GM12864 (cell line): Measurements from ENCODE around the gene HSDL2.

Source experiments
- DNase-seq: peaks from one replicate; pipeline ENCODE4 v3.0.0-alpha.2; 2011; ENCODE audit warnings: low read depth
- H3K4me3 ChIP-seq: 2 replicates; pipeline ENCODE4 v1.5.1; 2011; ENCODE audit warnings: mild to moderate bottlenecking, low read depth, low read length, control low read depth
- TF ChIP-seq, protein P1 (sequence below): IDR thresholded peaks from 2 replicates; pipeline ENCODE4 v1.5.1; 2011; ENCODE audit warnings: low read depth, mild to moderate bottlenecking, moderate library complexity, low read length, control low read depth, inconsistent platforms; ENCODE audit errors: missing control alignments

Gene HSDL2

DNA sequence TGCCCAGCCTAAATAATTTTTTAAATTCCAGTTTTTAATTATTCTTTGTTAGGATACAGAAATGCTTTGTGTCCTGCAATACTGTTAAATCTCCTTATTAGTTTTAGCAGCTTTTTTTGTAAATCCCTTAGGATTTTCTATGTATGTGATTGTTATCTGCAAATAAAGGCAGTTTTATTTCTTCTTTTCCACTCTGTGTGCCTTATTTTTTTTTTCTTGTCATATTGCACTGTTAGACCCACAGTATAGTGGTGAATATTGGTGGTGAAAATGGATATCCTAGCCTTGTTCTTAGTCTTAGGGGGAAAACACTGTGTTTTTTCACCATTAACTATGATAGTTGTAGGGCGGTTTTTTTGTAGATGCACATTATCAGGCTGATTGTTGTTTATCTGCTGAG is 95.4 kb downstream of the HSDL2 start:
- no peak overlapping the region for H3K4me3 ChIP-seq
- TF ChIP-seq, protein P1, sequence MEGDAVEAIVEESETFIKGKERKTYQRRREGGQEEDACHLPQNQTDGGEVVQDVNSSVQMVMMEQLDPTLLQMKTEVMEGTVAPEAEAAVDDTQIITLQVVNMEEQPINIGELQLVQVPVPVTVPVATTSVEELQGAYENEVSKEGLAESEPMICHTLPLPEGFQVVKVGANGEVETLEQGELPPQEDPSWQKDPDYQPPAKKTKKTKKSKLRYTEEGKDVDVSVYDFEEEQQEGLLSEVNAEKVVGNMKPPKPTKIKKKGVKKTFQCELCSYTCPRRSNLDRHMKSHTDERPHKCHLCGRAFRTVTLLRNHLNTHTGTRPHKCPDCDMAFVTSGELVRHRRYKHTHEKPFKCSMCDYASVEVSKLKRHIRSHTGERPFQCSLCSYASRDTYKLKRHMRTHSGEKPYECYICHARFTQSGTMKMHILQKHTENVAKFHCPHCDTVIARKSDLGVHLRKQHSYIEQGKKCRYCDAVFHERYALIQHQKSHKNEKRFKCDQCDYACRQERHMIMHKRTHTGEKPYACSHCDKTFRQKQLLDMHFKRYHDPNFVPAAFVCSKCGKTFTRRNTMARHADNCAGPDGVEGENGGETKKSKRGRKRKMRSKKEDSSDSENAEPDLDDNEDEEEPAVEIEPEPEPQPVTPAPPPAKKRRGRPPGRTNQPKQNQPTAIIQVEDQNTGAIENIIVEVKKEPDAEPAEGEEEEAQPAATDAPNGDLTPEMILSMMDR = no peak
- no peak for DNase-seq

DNA sequence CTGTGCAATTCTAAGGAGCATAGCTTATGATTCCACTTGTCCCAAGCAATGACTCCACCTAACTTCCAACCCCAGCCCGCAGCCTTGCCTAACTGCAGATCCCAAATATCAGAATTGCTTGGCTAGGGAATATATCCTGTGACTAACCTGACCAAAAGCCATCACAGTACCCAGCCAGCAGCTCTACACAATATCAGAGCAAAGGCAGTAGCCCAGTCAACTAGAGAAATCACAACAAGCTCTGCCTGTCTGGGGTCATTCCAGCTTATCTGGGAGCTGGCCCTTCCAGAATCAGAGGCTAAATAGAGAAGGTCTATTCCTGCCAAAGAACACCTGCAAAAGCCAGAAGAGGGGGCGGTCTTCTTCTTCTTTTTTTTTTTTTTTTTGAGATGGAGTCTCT is 97.4 kb downstream of the HSDL2 start:
- TF ChIP-seq, protein P1 = no peak
- H3K4me3 ChIP-seq = no peak overlapping the region
- DNase-seq = no peak

DNA sequence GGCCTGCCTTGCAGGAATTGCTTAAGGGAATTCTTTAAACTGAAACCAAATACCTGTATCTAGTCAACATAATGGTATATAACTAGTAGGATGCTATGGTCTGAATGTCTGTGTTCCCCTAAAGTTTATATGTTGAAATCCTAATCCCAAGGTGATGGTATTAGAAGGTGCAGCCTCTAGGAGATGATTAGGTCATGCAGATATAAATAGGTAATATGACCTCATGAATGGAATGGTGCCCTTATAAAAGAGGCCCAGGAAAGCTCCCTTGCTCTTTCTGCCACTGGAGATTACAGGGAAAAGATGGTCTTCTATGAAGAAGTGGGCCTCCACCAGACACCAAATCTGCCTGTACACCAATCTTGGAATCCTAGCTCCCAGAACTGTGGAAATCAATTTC is 99.3 kb downstream of the HSDL2 start:
- TF ChIP-seq, protein P1 = no peak
- no peak overlapping the region for H3K4me3 ChIP-seq
- DNase-seq = no peak

DNA sequence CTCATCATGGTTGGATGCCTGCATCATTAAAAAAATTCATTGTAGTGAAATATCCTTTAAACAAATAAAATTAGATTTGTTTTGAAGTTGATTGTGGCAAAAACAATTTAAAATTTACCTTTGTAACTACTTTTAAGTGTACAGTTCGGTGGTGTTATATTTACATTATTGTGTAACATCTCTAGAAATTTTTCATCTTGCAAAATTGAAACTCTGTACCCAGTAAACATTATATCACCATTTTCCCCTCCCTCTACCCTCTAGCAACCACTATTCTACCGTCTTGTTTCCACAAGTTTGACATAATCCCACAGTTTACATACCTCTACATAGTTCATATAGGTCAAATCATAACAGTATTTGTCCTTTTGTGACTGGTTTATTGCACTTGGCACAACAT is 104.7 kb downstream of the HSDL2 start:
- H3K4me3 ChIP-seq = no peak overlapping the region
- TF ChIP-seq, protein P1 = no peak
- DNase-seq = no peak

DNA sequence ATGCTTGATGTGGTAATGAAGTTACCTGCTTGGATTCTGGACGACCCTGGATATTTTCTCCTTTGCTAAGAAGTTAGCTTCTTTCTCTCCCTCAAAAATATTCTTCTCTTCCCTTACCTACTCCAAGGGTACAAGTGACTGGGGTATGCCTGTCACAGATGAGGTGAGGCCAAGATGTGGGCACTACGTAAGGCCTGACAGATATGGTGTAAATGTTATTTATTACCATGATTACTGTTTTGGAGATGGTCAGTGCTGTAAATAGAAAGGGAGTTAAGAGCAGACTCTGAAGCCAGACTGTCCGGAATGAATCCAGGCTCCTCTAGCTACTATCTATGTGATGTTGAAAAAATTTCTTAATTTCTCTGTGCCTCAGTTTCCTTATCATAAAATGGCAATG is 105.7 kb downstream of the HSDL2 start:
- peak overlapping the region; percentile 61; the same call in 1 of the 2 replicates for H3K4me3 ChIP-seq
- TF ChIP-seq, protein P1 = no peak
- DNase-seq = no peak

DNA sequence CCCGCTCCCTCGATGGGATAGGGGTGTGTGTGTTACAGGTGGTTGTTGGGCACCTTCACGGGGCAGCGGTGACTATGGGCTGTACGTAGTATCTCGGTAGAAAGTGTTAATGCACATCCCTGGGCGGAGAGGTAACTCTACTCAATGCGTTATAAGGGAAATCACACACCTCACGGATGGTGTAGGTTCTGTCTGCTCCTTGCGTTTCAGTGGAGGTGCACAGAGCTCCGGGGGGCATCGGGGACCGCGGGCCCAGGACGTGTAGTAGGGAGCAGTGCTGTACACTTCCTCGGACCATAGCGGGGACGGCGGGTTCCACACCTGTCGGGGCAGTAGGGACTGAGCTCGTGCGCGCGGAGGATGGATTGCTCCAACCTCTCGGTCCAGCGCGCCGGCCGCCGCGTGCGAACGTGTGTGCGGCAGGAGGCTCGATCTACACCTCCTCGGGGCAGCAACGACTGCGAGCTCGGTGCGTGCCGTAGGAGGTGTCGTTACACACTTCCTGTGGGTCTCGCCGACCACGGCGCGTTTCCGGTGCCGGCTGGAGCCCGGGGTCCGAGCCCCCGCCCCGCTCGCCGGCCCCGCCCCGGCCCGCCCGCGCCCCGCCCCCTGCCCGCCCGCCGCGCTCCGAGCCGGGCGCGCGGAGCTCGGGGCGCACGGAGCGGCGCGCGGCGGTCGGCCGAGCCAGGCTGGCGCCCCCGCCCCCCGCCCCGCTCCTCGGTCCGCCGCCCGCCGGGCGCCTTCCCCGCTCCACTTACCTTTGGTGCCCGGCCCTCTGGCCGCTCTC is 106.5 kb downstream of the HSDL2 start, which contains the start of gene KIAA1958:
KIAA1958 (plus strand) TSS at position 607 of the 787 bp plus-strand sequence. CDS start 87,254 bp downstream, outside the sequence.
- peak; percentile 73 for DNase-seq
- peak within 1 kb of the TSS; percentile 92 for H3K4me3 ChIP-seq
- TF ChIP-seq, protein P1 = no peak
